H1 (cell line): ENCODE measurements around the gene TCF4. TPM values are rescaled to one million over a fixed set of nuclear protein-coding genes. Genes with fewer than 3 reads are reported as not detected.

Experiments used
- CTCF ChIA-PET: fragments of 300-600 bp; sonication (Branson Sonifier 250); formaldehyde crosslinking; loops from one replicate; lab custom pipeline; 2021; ENCODE audit not compliant: partially characterized antibody; lab: Charles Lee
- POLR2A ChIA-PET: fragments of 300-600 bp; sonication (Branson Sonifier 250); formaldehyde crosslinking; loops from one replicate; lab custom pipeline; 2021; ENCODE audit warnings: inconsistent platforms; ENCODE audit not compliant: partially characterized antibody; lab: Charles Lee
- DNase-seq, 2 experiments: peaks; one replicate each; pipeline versions ENCODE4 v3.0.0 to v3.0.0-alpha.2; 2010 to 2022; ENCODE audit warnings: low spot score in 2 of 2, low read depth in 1 of 2, mixed read lengths in 1 of 2
- FAIRE-seq: peaks from 2 replicates; lab custom pipeline; 2011; peaks lifted over from hg19 to GRCh38; lab: Jason Lieb, UNC
- H2AFZ ChIP-seq: 2 replicates; pipeline ENCODE4 v1.8.1; 2012; ENCODE audit warnings: low read length, inconsistent platforms
- H2AK5ac ChIP-seq: 2 replicates; pipeline ENCODE4 v1.6.1; 2013; ENCODE audit warnings: low read depth, low read length
- H2BK120ac ChIP-seq: replicated peaks from 2 replicates; pipeline ENCODE3; 2013; ENCODE audit warnings: low read depth, low read length, inconsistent platforms
- H2BK12ac ChIP-seq: 2 replicates; pipeline ENCODE4 v1.6.1; 2013; ENCODE audit warnings: low read depth, low read length
- H2BK15ac ChIP-seq: 2 replicates; pipeline ENCODE4 v1.6.1; 2013; ENCODE audit warnings: low read length
- H2BK20ac ChIP-seq: 2 replicates; pipeline ENCODE4 v1.6.1; 2013; ENCODE audit warnings: low read length
- H2BK5ac ChIP-seq: 2 replicates; pipeline ENCODE4 v1.6.1; 2013; ENCODE audit warnings: low read depth, low read length
- H3K14ac ChIP-seq: 2 replicates; pipeline ENCODE4 v1.6.1; 2013; ENCODE audit warnings: inconsistent platforms; ENCODE audit not compliant: insufficient read length
- H3K18ac ChIP-seq: 2 replicates; pipeline ENCODE4 v1.6.1; 2013; ENCODE audit warnings: low read length; ENCODE audit errors: extremely low read depth
- H3K23ac ChIP-seq: 2 replicates; pipeline ENCODE4 v1.6.1; 2013; ENCODE audit warnings: inconsistent platforms; ENCODE audit not compliant: insufficient read length
- H3K23me2 ChIP-seq: 2 replicates; pipeline ENCODE4 v1.6.1; 2013; ENCODE audit warnings: low read depth, low read length
- H3K27ac ChIP-seq: 2 replicates; pipeline ENCODE4 v1.6.1; 2011; ENCODE audit warnings: low read depth, low read length, inconsistent platforms
- H3K27me3 ChIP-seq, 4 experiments: replicated peaks in 1 of 4; 1 replicate in 1 of 4; 2 replicates in 3 of 4; pipeline versions ENCODE4 v1.6.1 to v1.8.1; 2011 to 2013; ENCODE audit warnings: low read length in 3 of 4, mild to moderate bottlenecking in 3 of 4, inconsistent platforms in 2 of 4, mixed read lengths in 2 of 4, moderate library complexity in 1 of 4; ENCODE audit not compliant: control insufficient read depth in 3 of 4, insufficient read depth in 3 of 4; ENCODE audit errors: extremely low read depth in 1 of 4
- H3K36me3 ChIP-seq, 4 experiments: 2 replicates each; pipeline versions ENCODE4 v1.6.1 to v1.8.1; 2011 to 2013; ENCODE audit warnings: mild to moderate bottlenecking in 4 of 4, low read length in 3 of 4, moderate library complexity in 2 of 4, control low read depth in 1 of 4, inconsistent platforms in 1 of 4; ENCODE audit not compliant: insufficient read depth in 4 of 4, control insufficient read depth in 2 of 4
- H3K4ac ChIP-seq: replicated peaks from 2 replicates; pipeline ENCODE3; 2013; ENCODE audit warnings: low read length, low read depth, mixed read lengths, inconsistent platforms; ENCODE audit not compliant: insufficient read length
- H3K4me1 ChIP-seq, 4 experiments: replicated peaks in 1 of 4; 1 replicate in 1 of 4; 2 replicates in 3 of 4; pipeline versions ENCODE4 v1.6.1 to v1.8.1; 2011 to 2013; ENCODE audit warnings: low read length in 3 of 4, inconsistent platforms in 2 of 4, mixed read lengths in 1 of 4; ENCODE audit not compliant: insufficient read depth in 4 of 4, control insufficient read depth in 3 of 4
- H3K4me2 ChIP-seq, 2 experiments: 2 replicates each; pipeline versions ENCODE4 v1.6.1 to v1.8.1; 2011 to 2013; ENCODE audit warnings: low read depth in 2 of 2, low read length in 2 of 2, control low read depth in 1 of 2, inconsistent platforms in 1 of 2, mild to moderate bottlenecking in 1 of 2; ENCODE audit not compliant: insufficient read depth in 1 of 2
- H3K4me3 ChIP-seq, 4 experiments: fragments of 200-600, 300-600 bp in 1 of 4; sonication (generic), shearing (Covaris generic), sonication (Bioruptor Twin) in 1 of 4; 2 replicates each; pipeline versions ENCODE4 v1.5.1 to v1.8.1; 2011 to 2016; ENCODE audit warnings: low read length in 4 of 4, low read depth in 3 of 4, control low read depth in 2 of 4, inconsistent platforms in 2 of 4, mild to moderate bottlenecking in 2 of 4, mixed read lengths in 1 of 4, moderate library complexity in 1 of 4; ENCODE audit not compliant: insufficient read depth in 2 of 4; ENCODE audit errors: extremely low read depth in 1 of 4
- H3K56ac ChIP-seq: replicated peaks from 2 replicates; pipeline ENCODE3; 2013; ENCODE audit warnings: low read depth, mild to moderate bottlenecking, mixed read lengths, low read length, inconsistent platforms; ENCODE audit not compliant: insufficient read length
- H3K79me1 ChIP-seq: 2 replicates; pipeline ENCODE4 v1.6.1; 2013; ENCODE audit warnings: low read depth, low read length, control low read depth
- H3K79me2 ChIP-seq, 2 experiments: 2 replicates each; pipeline versions ENCODE4 v1.6.1 to v1.8.1; 2012 to 2013; ENCODE audit warnings: low read length in 2 of 2, mild to moderate bottlenecking in 2 of 2, inconsistent platforms in 1 of 2; ENCODE audit not compliant: insufficient read depth in 2 of 2, control insufficient read depth in 1 of 2
- H3K9ac ChIP-seq, 4 experiments: replicated peaks in 1 of 4; 1 replicate in 1 of 4; 2 replicates in 3 of 4; pipeline versions ENCODE4 v1.6.1 to v1.8.1; 2011 to 2013; ENCODE audit warnings: low read depth in 3 of 4, low read length in 3 of 4, control low read depth in 2 of 4, mild to moderate bottlenecking in 2 of 4, moderate library complexity in 2 of 4, inconsistent platforms in 1 of 4; ENCODE audit errors: extremely low read depth in 1 of 4
- H3K9me3 ChIP-seq, 2 experiments: 2 replicates each; pipeline versions ENCODE4 v1.6.1 to v1.8.1; 2012 to 2013; ENCODE audit warnings: mild to moderate bottlenecking in 2 of 2, moderate library complexity in 2 of 2, control low read depth in 1 of 2, inconsistent platforms in 1 of 2, low read depth in 1 of 2, low read length in 1 of 2, mixed read lengths in 1 of 2; ENCODE audit not compliant: insufficient read depth in 2 of 2
- H4K20me1 ChIP-seq, 2 experiments: replicated peaks in 1 of 2; 2 replicates each; pipeline versions ENCODE3 to v1.8.1; 2011 to 2013; ENCODE audit warnings: inconsistent platforms in 2 of 2, low read length in 2 of 2, mild to moderate bottlenecking in 1 of 2; ENCODE audit not compliant: insufficient read depth in 2 of 2, control insufficient read depth in 1 of 2
- H4K5ac ChIP-seq: 2 replicates; pipeline ENCODE4 v1.6.1; 2013; ENCODE audit warnings: low read length, low read depth, mixed read lengths, inconsistent platforms; ENCODE audit not compliant: insufficient read length
- H4K8ac ChIP-seq: 2 replicates; pipeline ENCODE4 v1.8.0; 2013; ENCODE audit warnings: mild to moderate bottlenecking, moderate library complexity, low read length, inconsistent platforms; ENCODE audit not compliant: insufficient read depth; ENCODE audit errors: extremely low read depth
- H4K91ac ChIP-seq: replicated peaks from 2 replicates; pipeline ENCODE3; 2013; ENCODE audit warnings: low read length, mixed read lengths, inconsistent platforms; ENCODE audit not compliant: insufficient read length
- CHD2 ChIP-seq: IDR thresholded peaks from 2 replicates; pipeline ENCODE4 v1.6.1; 2012; ENCODE audit warnings: low read length, improper control_type of control experiment
- EGR1 ChIP-seq: IDR thresholded peaks from 2 replicates; pipeline ENCODE4 v1.6.1; 2011; ENCODE audit warnings: low read depth, low read length, borderline replicate concordance
- KDM4A ChIP-seq: IDR thresholded peaks from one replicate; pipeline ENCODE4 v1.7.1; 2012; ENCODE audit warnings: low read depth, mild to moderate bottlenecking, moderate library complexity, low read length, inconsistent platforms; ENCODE audit not compliant: severe bottlenecking
- TAF7 ChIP-seq: optimal IDR thresholded peaks from 2 replicates; pipeline ENCODE3; 2011; ENCODE audit warnings: low read depth, mild to moderate bottlenecking, inconsistent platforms, low read length, moderate library complexity, borderline replicate concordance
- TBP ChIP-seq: IDR thresholded peaks from 2 replicates; pipeline ENCODE4 v1.6.1; 2011; ENCODE audit warnings: low read depth, low read length, improper control_type of control experiment
- TCF12 ChIP-seq: IDR thresholded peaks from 2 replicates; pipeline ENCODE4 v1.6.1; 2011; ENCODE audit warnings: low read depth, mild to moderate bottlenecking, low read length
- WGBS, 2 experiments: shearing (Covaris generic) in 1 of 2; methylation state at CpG; one replicate each; pipeline versions ENCODE4 v1.1.6 to v1.1.7; 2013 to 2015; ENCODE audit warnings: low lambda C conversion rate in 2 of 2, mixed read lengths in 2 of 2, inconsistent platforms in 1 of 2, low coverage in 1 of 2, missing lambda C conversion rate in 1 of 2; ENCODE audit not compliant: insufficient replicate concordance in 2 of 2, insufficient coverage in 1 of 2, insufficient read length in 1 of 2; ENCODE audit errors: extremely low coverage in 1 of 2, missing lambda C conversion rate in 1 of 2; 5-methylcytosine and 5-hydroxymethylcytosine counted together
- polyA plus RNA-seq, 7 experiments: library from polyadenylated mRNA; depleted of rRNA in 3 of 7; stranded (reverse) in 5 of 7; unstranded in 2 of 7; fragments of >200 nt in 5 of 7; fragments of 200-250 nt in 2 of 7; gene quantifications; 1 replicate in 5 of 7; 2 replicates in 1 of 7; 4 replicates in 1 of 7; pipeline versions ENCODE4 v1.2.1 to v1.2.3, GENCODE V29; 2011 to 2013; ENCODE audit warnings: missing spikeins in 2 of 7, mixed read lengths in 2 of 7
- total RNA-seq: library from RNA; stranded (reverse); fragmentation: NEBNext Ultra II Directional; extraction: Animal tissue kit (Norgen Biotek cat#: 25700); gene quantifications from 2 replicates; pipeline ENCODE4 v1.2.1, GENCODE V29; 2021
- TF ChIP-seq, protein P1 (sequence below), 3 experiments: IDR thresholded peaks; 1 replicate in 2 of 3; 2 replicates in 1 of 3; pipeline versions ENCODE4 v1.5.1 to v1.6.1; 2011; ENCODE audit warnings: low read length in 3 of 3, mild to moderate bottlenecking in 3 of 3, inconsistent platforms in 2 of 3, low read depth in 1 of 3, moderate library complexity in 1 of 3; ENCODE audit not compliant: insufficient read depth in 1 of 3; ENCODE audit errors: control extremely low read depth in 1 of 3

TCF4 gene
- total and polyA plus RNA-seq, 2 of the 8 experiments (the other 6 are each of a cell fraction or from before 2014, with no cell fraction given), result 59.3 to 118 TPM

DNA sequence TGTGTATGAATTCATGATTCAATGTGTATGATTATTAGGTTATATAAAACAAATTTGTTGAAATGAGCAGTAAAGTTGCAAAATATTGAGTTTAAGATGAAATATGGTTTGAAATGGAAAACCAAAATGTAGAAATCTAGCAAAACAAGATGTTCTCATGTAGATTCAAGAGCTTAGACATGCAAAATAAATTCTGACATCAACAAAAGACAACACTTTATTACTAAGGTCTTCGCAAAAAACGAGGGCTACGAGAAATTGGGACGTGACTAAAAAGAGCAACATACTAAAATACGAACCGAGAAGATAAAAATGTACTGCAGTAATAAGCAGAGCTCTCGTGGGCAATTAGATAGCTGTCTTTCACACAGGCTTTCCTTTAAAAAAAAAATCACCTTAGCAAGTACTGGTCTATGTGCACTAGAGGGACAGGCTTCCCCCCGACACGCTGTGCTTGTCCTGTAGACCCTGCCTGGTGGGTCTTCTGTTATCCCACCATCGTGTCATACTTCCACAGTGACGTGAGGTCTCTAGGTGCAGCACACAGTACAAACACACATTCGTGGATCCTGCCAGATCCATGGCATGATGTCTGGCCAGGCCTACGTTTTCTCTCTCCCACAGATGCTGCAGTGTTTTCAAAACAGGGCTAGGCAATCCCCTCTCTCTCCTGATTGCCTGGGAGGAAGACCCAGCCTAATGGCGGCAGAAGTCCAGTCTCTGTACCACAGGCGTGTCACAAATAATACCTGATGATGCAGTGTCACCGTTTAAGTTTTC lies 240.8 kb downstream of the TCF4 start:
- Histone ChIP-seq H3K27ac (peak overlapping the region; percentile 53; the same call in 1 of the 2 replicates), H3K4me1 (peaks cover 9 to 35% (median 20%) of the 10 kb centered on the region in 4 experiments)
- TF ChIP-seq CHD2 (no peak), TAF7 (no peak), EGR1 (no peak), KDM4A (no peak), TBP (no peak), TCF12 (no peak)
- TF ChIP-seq, protein P1, sequence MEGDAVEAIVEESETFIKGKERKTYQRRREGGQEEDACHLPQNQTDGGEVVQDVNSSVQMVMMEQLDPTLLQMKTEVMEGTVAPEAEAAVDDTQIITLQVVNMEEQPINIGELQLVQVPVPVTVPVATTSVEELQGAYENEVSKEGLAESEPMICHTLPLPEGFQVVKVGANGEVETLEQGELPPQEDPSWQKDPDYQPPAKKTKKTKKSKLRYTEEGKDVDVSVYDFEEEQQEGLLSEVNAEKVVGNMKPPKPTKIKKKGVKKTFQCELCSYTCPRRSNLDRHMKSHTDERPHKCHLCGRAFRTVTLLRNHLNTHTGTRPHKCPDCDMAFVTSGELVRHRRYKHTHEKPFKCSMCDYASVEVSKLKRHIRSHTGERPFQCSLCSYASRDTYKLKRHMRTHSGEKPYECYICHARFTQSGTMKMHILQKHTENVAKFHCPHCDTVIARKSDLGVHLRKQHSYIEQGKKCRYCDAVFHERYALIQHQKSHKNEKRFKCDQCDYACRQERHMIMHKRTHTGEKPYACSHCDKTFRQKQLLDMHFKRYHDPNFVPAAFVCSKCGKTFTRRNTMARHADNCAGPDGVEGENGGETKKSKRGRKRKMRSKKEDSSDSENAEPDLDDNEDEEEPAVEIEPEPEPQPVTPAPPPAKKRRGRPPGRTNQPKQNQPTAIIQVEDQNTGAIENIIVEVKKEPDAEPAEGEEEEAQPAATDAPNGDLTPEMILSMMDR (IDR thresholded peaks at IDR 0.05; ENCODE audit: control extremely low read depth in 1 of 3, insufficient read depth in 1 of 3, low read depth in 1 of 3, low read length in 3 of 3), result peak in 2 of 3 experiments; percentile 2 to 9; a peak in 2 of 4 replicates

More for the DNA sequence above, 240.8 kb downstream of the TCF4 start:
- WGBS, 2 experiments, result 82% methylated on average over 16 of the region's 16 CpGs; no CpG with 5 or more reads in 1 of the 2 experiments
- no peak overlapping the region for H2BK20ac ChIP-seq
- H4K8ac ChIP-seq, result 0 out of 2 replicates have a peak overlapping the region, but pooled peaks have one; percentile 3
- ChIA-PET POLR2A (interaction anchor here (1.0 kb wide), 1 partner anchor 11 kb away, joined by 4 read pairs; no protein-coding TSS in a partner anchor), CTCF (interaction anchor here (0.6 to 1.3 kb wide), 4 partner anchors 9 to 1229 kb away, joined by 3 to 4 read pairs (median 3); no protein-coding TSS in a partner anchor)
- peak overlapping the region in 1 of 2 experiments; percentile 41; a peak in 2 of 4 replicates for H3K4me2 ChIP-seq
- H2BK15ac ChIP-seq, result peak overlapping the region; percentile 66; the same call in 1 of the 2 replicates
- peak overlapping the region; percentile 79 for H2AK5ac ChIP-seq
- H3K18ac ChIP-seq, result peak overlapping the region; percentile 17; the same call in 1 of the 2 replicates
- no peaks in the 10 kb centered on the region for H3K9me3 ChIP-seq
- peaks cover 0 to 4% of the 10 kb centered on the region in 2 experiments for H4K20me1 ChIP-seq
- H4K91ac ChIP-seq, result peak overlapping the region; percentile 14
- no peak overlapping the region for H3K9ac ChIP-seq
- no peaks in the 10 kb centered on the region for H3K79me1 ChIP-seq
- H3K4ac ChIP-seq, result peak overlapping the region; percentile 12
- peak overlapping the region; percentile 74; the same call in 1 of the 2 replicates for H2BK5ac ChIP-seq
- FAIRE-seq, result peak; percentile 13
- H3K23me2 ChIP-seq, result no peaks in the 10 kb centered on the region
- H3K79me2 ChIP-seq, result peaks cover 0 to 44% of the 10 kb centered on the region in 2 experiments; a peak in 2 of 4 replicates
- H3K27me3 ChIP-seq, result no peaks in the 10 kb centered on the region
- H4K5ac ChIP-seq, result peak overlapping the region; percentile 13
- H3K4me3 ChIP-seq, result no peak overlapping the region
- H3K56ac ChIP-seq, result no peak overlapping the region
- H2BK120ac ChIP-seq, result no peak overlapping the region
- H3K14ac ChIP-seq, result no peak overlapping the region
- H3K23ac ChIP-seq, result peak overlapping the region; percentile 79
- no peaks in the 10 kb centered on the region for H3K36me3 ChIP-seq
- H2AFZ ChIP-seq, result no peak overlapping the region
- peak overlapping the region; percentile 95 for H2BK12ac ChIP-seq
- DNase-seq, result no peak
